Measurements from ENCODE around the gene ARHGAP45. TPM values are rescaled to one million over a fixed set of nuclear protein-coding genes. Genes with fewer than 3 reads are reported as not detected.

Gene ARHGAP45
- total and polyA plus RNA-seq, 2 of the 8 experiments (the other 6 are each of a cell fraction or from before 2014, with no cell fraction given) = 31.4 to 41.8 TPM

DNA sequence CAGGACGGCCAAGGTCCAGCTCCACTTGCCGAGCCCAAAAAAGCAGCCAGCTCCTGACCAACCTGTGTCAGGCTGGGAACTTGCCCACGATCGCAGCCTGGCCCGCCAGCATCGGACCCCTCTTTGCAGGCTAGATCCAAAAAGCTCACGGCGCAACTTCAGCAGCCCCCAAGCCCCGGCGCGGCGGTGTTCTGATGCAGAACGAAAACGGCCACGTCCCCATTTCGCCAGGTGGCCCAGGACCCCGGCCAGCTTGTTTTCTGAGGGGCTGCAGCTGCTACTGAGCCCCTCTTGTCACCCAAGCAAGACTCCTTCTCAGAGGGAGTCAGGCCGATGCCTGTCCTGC is 47.4 kb upstream of the ARHGAP45 start (continued):
- TF ChIP-seq SIRT6 (IDR thresholded peaks at IDR 0.05; ENCODE audit: low read length) = no peak
- TF ChIP-seq POU5F1 (IDR thresholded peaks at IDR 0.05; ENCODE audit: low read depth, low read length) = no peak
- no peak for TF ChIP-seq YY1 (IDR thresholded peaks at IDR 0.05; ENCODE audit: low read depth, low read length)
- TF ChIP-seq ATF2 (IDR thresholded peaks at IDR 0.05; ENCODE audit: low read length) = no peak
- no peak for TF ChIP-seq EP300 (IDR thresholded peaks at IDR 0.05; ENCODE audit: borderline replicate concordance in 1 of 2, low read depth in 2 of 2, low read length in 2 of 2)
- no peak for TF ChIP-seq KDM4A (IDR thresholded peaks at IDR 0.05; ENCODE audit: low read depth, low read length, severe bottlenecking)
- TF ChIP-seq NRF1 (IDR thresholded peaks at IDR 0.05; ENCODE audit: low read depth, low read length) = no peak
- TF ChIP-seq RXRA (IDR thresholded peaks at IDR 0.05; ENCODE audit: insufficient read depth, low read depth, low read length) = no peak
